ENCODE results near the gene TRIOBP. TPM values are rescaled to one million over a fixed set of nuclear protein-coding genes. Genes with fewer than 3 reads are reported as not detected.
"Not testable (repeated sequence)": the region's sequence is repeated elsewhere in the genome, so short reads cannot be mapped to it uniquely, and the experiment has no call there.

TRIOBP gene
- total RNA-seq, 2 experiments from 2014 or later: 31.1 to 31.6 TPM

- Histone ChIP-seq H3K4me3 (ENCODE audit: low read depth, low read length, poor library complexity, severe bottlenecking) (no peak overlapping the region), H2AFZ (ENCODE audit: low read length) (no peak overlapping the region), H4K20me1 (ENCODE audit: insufficient read depth, low read length) (no peaks in the 10 kb centered on the region), H3K36me3 (ENCODE audit: insufficient read depth, low read length) (peaks cover 68% of the 10 kb centered on the region), H3K27ac (ENCODE audit: low read depth, low read length, poor library complexity, severe bottlenecking) (no peak overlapping the region), H3K9me3 (ENCODE audit: low read length) (no peaks in the 10 kb centered on the region), H3K79me2 (ENCODE audit: insufficient read depth, low read depth, low read length) (peaks cover 18% of the 10 kb centered on the region), H3K9me2 (ENCODE audit: insufficient read depth, low read length) (no peaks in the 10 kb centered on the region), H3K4me2 (ENCODE audit: low read length) (no peak overlapping the region), H3K4me1 (ENCODE audit: insufficient read depth, low read length, poor library complexity, severe bottlenecking) (peaks cover 14% of the 10 kb centered on the region)
- BruUV-seq (replicated peaks): no TSS peak
- CTCF ChIA-PET (ENCODE audit: unreplicated experiment): no interaction called here
- POLR2A ChIA-PET: no interaction called here
- no peak for DNase-seq (ENCODE audit: low spot score)
- intact Hi-C loops (cut with micrococcal nuclease; ENCODE audit: unreplicated experiment): no loop called here
- TF ChIP-seq EZH2phosphoT487 (IDR thresholded peaks at IDR 0.05; ENCODE audit: borderline replicate concordance, low read depth, low read length) (no peak), CTCF (conservative IDR thresholded peaks at IDR 0.05; ENCODE audit: low read length) (no peak)
Measured at GRCh38 chr22:37690407-37690806, 6.4 kb upstream of the TRIOBP start.

GRCh38 chr22:37690901-37691504 lies 5.8 kb upstream of the TRIOBP start:
- no peak overlapping the region for H2AFZ ChIP-seq (ENCODE audit: low read length)
- ChIA-PET POLR2A (no interaction called here), CTCF (ENCODE audit: unreplicated experiment) (no interaction called here)
- H3K9me2 ChIP-seq (ENCODE audit: insufficient read depth, low read length): no peaks in the 10 kb centered on the region
- H3K4me2 ChIP-seq (ENCODE audit: low read length): no peak overlapping the region
- H3K9me3 ChIP-seq (ENCODE audit: low read length): no peaks in the 10 kb centered on the region
- H3K4me3 ChIP-seq (ENCODE audit: low read depth, low read length, poor library complexity, severe bottlenecking): no peak overlapping the region
- H4K20me1 ChIP-seq (ENCODE audit: insufficient read depth, low read length): no peaks in the 10 kb centered on the region
- H3K36me3 ChIP-seq (ENCODE audit: insufficient read depth, low read length): peaks cover 69% of the 10 kb centered on the region
- TF ChIP-seq EZH2phosphoT487 (IDR thresholded peaks at IDR 0.05; ENCODE audit: borderline replicate concordance, low read depth, low read length): no peak
- TF ChIP-seq CTCF (conservative IDR thresholded peaks at IDR 0.05; ENCODE audit: low read length): no peak
- no TSS peak for BruUV-seq (replicated peaks)
- DNase-seq (ENCODE audit: low spot score): no peak
- H3K79me2 ChIP-seq (ENCODE audit: insufficient read depth, low read depth, low read length): peaks cover 18% of the 10 kb centered on the region
- intact Hi-C loops (cut with micrococcal nuclease; ENCODE audit: unreplicated experiment): no loop called here
- peaks cover 14% of the 10 kb centered on the region for H3K4me1 ChIP-seq (ENCODE audit: insufficient read depth, low read length, poor library complexity, severe bottlenecking)
- H3K27ac ChIP-seq (ENCODE audit: low read depth, low read length, poor library complexity, severe bottlenecking): no peak overlapping the region

GRCh38 chr22:37692627-37693285 lies 4.1 kb upstream of the TRIOBP start:
- H3K79me2 ChIP-seq (ENCODE audit: insufficient read depth, low read depth, low read length): peaks cover 5% of the 10 kb centered on the region; the same call in 1 of the 2 replicates
- H3K36me3 ChIP-seq (ENCODE audit: insufficient read depth, low read length): peaks cover 67% of the 10 kb centered on the region
- ChIA-PET POLR2A (no interaction called here), CTCF (ENCODE audit: unreplicated experiment) (interaction anchor here (0.9 kb wide), 1 partner anchor 15 kb away, joined by 8 read pairs; no protein-coding TSS in a partner anchor)
- no peaks in the 10 kb centered on the region for H3K9me3 ChIP-seq (ENCODE audit: low read length)
- H3K27ac ChIP-seq (ENCODE audit: low read depth, low read length, poor library complexity, severe bottlenecking): no peak overlapping the region
- H3K4me3 ChIP-seq (ENCODE audit: low read depth, low read length, poor library complexity, severe bottlenecking): no peak overlapping the region
- no peak overlapping the region for H2AFZ ChIP-seq (ENCODE audit: low read length)
- no TSS peak for BruUV-seq (replicated peaks)
- H4K20me1 ChIP-seq (ENCODE audit: insufficient read depth, low read length): no peaks in the 10 kb centered on the region
- DNase-seq (ENCODE audit: low spot score): no peak
- peaks cover 16% of the 10 kb centered on the region for H3K4me1 ChIP-seq (ENCODE audit: insufficient read depth, low read length, poor library complexity, severe bottlenecking)
- intact Hi-C loops (cut with micrococcal nuclease; ENCODE audit: unreplicated experiment): no loop called here
- H3K4me2 ChIP-seq (ENCODE audit: low read length): no peak overlapping the region
- TF ChIP-seq CTCF (conservative IDR thresholded peaks at IDR 0.05; ENCODE audit: low read length) (no peak), EZH2phosphoT487 (IDR thresholded peaks at IDR 0.05; ENCODE audit: borderline replicate concordance, low read depth, low read length) (no peak)
- H3K9me2 ChIP-seq (ENCODE audit: insufficient read depth, low read length): no peaks in the 10 kb centered on the region

- H3K79me2 ChIP-seq (ENCODE audit: insufficient read depth, low read depth, low read length); H3K9me2 ChIP-seq (ENCODE audit: insufficient read depth, low read length); H3K27ac ChIP-seq (ENCODE audit: low read depth, low read length, poor library complexity, severe bottlenecking); intact Hi-C loops (cut with micrococcal nuclease; ENCODE audit: unreplicated experiment); H4K20me1 ChIP-seq (ENCODE audit: insufficient read depth, low read length); H3K4me3 ChIP-seq (ENCODE audit: low read depth, low read length, poor library complexity, severe bottlenecking); H3K4me2 ChIP-seq (ENCODE audit: low read length); DNase-seq (ENCODE audit: low spot score); CTCF ChIA-PET (ENCODE audit: unreplicated experiment); H3K9me3 ChIP-seq (ENCODE audit: low read length); H2AFZ ChIP-seq (ENCODE audit: low read length); BruUV-seq (replicated peaks): not testable (repeated sequence)
- POLR2A ChIA-PET: interaction anchor here (0.6 to 0.7 kb wide), 2 partner anchors 9 to 67 kb away, joined by 4 read pairs; no protein-coding TSS in a partner anchor
- H3K4me1 ChIP-seq (ENCODE audit: insufficient read depth, low read length, poor library complexity, severe bottlenecking): peaks cover 15% of the 10 kb centered on the region
- H3K36me3 ChIP-seq (ENCODE audit: insufficient read depth, low read length): peaks cover 53% of the 10 kb centered on the region
Measured at GRCh38 chr22:37694131-37694530, 2.7 kb upstream of the TRIOBP start.
